NCI-H2227 (cell line): ENCODE data around the gene CORO7.
"Not testable (repeated sequence)": the region's sequence is repeated elsewhere in the genome, so short reads cannot be mapped to it uniquely, and the experiment has no call there.

Experiments
- DNase-seq: peaks from one replicate; lab custom pipeline; 2025; ENCODE audit not compliant: unreplicated experiment; lab: John Stamatoyannopoulos, UW

CORO7 gene

DNA sequence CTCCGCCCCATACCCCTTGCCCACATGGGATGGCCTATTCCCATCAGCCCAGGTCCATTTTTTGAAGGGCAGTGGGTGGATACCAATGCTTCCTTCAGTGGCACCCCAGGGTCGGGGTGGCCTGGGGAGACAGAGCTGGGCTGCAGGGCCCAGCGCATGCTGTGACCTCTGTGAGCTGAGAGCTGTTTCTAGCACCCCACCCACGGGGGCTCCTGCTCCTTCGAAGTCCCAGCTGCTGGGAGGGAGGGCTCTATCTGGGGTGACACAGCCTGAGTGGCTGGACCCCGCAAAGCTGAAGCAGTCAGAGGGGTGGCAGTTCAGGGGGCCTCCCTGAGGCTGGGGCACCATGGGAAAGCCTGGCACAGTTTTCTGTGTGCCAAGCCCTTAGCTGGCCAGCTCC is 76.0 kb downstream of the CORO7 start:
- DNase-seq = no peak

DNA sequence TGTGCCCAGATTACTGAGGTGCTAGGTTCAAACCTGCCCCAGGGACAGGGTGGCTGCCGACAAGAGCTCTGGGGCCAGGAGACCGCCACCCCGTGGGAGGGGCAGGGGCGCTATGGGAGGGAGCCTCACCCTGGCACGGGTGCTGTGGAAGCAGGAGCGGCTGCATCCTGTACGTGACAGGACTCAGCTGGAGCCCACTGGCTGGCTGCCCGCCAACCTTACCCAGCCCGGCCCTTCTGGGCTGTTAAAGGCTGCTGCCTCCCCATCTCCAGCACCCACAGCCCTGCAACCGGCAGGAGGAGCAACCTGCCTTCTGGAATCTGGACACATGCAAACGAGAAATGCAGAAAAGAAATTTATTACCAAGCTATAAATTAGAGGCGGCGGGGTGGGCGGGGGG is 76.5 kb downstream of the CORO7 start:
- peak; percentile 71 for DNase-seq

DNA sequence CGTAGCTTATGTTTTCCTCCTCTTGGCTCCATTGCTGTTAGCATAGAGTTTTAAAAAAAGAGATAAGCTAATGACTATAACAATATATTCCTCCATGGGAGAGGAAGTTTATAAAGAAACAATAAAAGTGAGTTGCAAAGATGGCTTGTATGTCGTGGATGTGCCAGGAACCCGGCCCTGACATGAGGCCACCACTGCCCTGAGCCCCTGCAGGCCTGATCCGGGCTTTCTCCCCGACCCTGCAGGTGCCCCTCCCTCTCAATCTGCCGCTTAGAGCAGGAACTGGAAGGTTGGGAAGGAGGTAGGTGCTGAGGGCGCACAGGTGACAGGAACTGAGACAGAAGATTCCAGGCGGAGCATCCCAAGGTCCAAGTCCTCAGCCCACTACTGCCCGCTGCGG is 76.9 kb downstream of the CORO7 start:
- no peak for DNase-seq

DNA sequence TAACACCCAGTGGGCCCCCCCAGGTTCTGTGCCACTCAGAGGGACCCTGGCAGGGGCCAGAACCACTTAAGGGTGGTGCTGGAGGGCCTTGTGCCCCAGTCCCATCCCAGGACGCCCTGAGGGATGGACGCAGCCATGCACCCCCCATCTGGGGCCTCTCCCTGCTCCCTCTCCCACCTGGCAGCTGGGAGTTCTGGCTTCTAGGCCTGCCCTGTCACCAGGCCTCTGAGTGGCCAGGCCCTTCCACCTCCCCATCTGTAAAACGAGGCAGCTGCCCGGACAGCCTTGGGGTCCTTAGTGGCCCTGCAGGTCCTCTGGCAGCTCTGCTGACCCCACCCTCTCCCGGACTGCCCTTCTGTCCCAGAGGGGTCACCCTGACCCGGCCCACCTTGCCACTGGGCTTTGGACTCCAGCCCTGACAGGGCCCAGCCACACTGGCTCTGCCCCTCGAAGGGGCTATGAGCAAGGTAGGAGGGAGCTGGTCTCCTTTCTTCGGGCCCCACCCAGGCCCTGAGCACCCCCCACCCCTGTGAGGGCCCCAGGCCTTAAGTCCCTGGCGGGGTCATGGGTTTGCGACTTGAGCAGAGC is 77.6 kb downstream of the CORO7 start:
- DNase-seq = no peak

DNA sequence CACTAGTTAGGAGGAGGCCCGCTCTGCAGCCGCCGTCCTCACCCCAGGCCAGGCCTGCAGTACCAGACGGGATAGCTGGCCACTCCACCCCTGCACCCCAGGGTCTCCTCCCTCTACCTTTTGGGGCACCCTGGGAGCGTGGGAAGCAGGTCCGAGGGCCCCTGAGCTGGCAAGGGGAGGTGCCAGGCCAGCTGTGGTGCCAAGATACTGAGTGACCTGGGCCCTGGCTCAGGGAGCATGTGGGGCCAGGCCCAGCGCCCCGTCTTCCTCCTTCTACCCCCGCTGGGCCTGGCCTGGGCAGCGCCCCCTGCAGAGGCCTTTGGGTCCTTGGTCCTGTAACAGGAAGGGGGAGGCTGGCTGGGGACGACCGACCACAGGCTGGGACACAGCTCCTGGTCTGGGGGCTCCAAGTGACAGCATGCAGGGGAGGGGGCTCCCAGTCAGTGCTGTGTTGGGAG is 78.2 kb downstream of the CORO7 start:
- no peak for DNase-seq

- no peak for DNase-seq
Observed at GRCh38 chr16:4337540-4338088, 78.8 kb downstream of the CORO7 start.

GRCh38 chr16:4336701-4337539 is 79.5 kb downstream of the CORO7 start:
- DNase-seq = no peak

DNA sequence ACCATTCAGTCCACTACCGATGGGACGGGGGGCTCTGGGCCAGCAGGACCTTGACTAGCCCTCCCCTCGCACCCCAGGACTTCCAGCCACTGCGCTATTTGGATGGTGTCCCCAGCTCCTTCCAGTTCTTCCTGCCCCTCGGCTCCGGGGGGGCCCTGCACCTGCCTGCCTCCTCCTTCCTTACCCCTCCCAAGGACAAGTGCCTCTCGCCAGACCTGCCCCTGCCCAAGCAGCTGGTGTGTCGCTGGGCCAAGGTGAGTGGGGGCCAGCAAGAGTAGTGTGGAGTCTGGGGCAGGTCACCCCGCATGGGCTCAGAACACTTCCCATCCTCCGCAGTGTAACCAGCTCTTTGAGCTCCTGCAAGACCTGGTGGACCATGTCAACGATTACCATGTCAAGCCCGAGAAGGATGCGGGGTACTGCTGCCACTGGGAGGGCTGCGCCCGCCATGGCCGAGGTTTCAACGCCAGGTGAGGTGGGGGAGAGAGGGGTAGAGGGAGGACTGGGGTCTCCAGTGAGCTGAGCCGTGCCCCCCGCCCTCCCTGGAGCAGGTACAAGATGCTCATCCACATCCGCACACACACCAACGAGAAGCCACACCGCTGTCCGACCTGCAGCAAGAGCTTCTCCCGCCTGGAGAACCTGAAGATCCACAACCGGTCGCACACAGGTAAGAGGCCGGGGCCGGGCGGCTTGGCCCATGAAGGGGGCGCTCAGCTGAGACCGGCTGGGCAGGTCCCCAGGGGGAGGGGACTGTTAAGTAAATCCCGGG is 81.5 kb downstream of the CORO7 start:
- no peak for DNase-seq

DNA sequence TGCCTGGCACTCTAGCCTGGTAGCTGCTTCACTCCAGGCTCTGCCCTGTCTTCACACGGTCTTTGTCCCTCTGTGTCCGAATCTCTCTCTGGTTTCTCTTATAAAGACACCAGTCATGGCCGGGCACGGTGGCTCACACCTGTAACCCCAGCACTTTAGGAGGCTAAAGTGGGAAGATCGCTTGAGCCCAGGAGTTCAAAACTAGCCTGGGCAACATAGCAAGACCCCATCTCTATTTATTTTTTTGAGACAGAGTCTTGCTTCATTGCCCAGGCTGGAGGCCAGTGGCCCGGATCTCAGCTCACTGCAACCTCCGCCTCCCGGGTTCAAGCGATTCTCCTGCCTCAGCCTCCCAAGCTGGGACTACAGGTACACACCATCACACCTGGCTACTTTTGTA is 82.7 kb downstream of the CORO7 start:
- not testable (repeated sequence) for DNase-seq

DNA sequence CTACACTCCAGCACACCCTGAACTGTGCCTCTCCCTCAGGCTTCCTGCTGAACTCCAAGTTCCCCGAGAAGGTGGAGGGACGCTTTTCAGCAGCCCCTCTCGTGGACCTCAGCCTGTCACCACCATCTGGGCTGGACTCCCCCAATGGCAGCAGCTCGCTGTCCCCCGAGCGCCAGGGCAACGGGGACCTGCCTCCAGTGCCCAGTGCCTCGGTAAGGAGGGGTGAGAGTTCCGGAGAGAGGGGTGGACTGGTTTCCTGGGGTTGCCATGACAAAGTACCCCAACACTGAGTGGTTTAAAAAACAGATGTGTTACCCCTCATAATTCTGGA is 83.1 kb downstream of the CORO7 start:
- DNase-seq = no peak

- no peak for DNase-seq
Observed at GRCh38 chr16:4332623-4333307, 83.6 kb downstream of the CORO7 start.

GRCh38 chr16:4332083-4332482 is 84.3 kb downstream of the CORO7 start:
- DNase-seq = no peak

DNA sequence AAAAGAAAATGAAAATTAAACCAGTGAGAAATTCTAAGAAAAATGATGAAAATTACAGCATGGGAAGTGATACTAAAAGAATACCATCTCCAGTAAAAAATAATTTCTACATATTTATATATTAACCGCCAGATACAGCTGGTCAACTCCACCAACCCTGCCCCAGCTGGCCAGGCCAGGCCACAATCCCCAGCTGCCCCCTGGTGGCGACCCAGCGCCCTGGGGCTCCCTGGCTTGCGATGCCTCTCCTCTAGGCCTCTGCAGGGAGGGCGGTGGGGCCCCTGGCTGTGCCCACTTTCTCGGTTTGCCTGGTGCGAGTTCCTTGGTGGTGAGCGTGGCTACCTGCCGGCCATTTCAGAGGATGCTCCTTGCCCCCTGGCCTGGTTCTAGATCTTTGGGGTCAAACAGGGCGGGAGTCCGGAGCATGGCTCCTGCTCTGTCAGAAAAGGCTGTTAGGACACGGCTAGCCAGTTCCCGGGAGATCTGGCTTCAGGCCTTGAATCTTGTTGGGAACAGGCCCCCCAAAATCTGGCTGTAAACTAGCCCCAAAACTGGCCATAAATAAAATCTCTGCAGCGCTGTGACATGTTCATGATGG is 86.0 kb downstream of the CORO7 start:
- peak; percentile 35 for DNase-seq

DNA sequence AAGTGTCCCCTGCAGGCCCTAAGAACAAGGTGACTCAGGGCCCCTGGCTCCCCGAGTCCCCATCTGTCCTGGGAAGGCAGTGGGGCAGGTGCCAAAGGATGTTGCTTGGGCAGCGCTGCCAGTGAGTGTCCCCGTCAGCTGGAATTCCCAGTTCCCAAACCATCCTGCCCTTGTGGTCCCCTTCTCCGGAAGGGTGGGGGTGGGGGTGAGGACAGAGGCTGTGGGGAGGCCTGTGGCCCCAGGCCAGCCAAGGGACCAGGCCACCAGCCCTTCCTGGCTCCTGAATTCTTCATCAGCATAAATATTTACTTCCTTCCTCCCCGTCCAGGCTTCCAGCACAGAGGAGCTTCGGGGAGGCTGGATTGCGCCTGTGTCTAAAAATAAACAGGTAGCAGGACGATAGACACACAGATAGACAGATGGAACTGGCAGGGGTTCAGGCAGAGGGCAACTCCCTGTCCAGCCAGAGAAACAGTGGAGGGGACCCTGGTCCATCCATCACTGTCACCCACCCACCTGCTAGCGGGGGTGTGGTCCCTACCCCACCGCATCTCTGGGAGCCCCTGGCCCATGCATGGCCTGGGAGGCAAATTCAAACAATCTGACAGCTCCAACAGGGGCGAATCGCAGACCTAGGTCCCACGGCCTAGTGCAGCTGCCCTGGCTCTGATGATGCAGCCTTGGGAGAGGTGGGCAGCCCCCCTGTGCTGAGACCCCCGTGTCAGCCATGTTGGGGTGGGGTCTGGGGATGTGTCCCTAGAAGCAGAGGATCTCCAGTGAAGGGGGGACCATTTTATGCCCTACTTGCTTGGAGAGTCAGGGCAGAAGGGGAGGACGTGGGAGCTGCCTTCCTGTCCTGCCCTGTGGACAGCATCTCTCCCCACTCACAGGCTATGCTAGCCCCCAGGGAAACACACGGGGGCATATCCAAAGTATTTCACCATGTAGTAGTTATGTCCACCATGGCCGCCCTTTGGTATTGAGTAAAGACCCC is 87.3 kb downstream of the CORO7 start:
- DNase-seq = no peak

DNA sequence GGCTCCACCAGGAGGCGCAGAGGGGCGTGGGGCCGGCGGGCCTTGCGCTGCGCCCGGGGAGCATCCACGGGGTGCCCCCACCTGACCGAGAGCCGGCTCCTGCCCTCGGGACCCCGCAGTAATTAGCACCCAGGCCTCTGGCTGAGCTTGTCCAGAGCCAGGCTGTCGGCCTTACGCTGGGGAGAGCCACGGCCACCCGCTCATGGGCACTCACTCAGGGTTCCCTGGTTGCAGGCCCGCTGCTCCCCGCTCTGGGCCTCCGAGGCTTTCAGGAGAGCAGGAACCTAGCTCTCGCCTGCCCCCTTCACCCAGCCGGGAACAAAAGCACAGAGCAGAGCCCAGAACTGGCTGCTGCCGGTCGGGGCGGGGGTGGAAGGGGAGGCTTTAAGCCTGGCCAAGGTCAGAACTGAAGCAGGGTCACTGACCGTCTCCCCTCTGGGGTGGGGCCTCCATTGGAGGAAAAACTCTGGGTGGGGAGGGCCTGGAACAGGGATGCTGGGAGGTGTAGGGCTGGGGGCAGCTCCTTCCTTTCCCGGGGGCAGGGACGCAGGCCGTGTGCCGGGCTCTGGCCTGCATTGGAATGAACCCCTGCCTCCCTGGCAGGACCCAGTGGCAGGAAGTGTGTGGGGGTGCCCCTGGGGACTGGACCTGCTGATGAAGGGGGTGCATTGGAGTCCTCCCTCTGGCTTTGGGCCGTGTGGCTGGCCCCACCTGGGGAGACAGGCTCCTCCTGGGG is 88.2 kb downstream of the CORO7 start:
- DNase-seq = peak; percentile 70

DNA sequence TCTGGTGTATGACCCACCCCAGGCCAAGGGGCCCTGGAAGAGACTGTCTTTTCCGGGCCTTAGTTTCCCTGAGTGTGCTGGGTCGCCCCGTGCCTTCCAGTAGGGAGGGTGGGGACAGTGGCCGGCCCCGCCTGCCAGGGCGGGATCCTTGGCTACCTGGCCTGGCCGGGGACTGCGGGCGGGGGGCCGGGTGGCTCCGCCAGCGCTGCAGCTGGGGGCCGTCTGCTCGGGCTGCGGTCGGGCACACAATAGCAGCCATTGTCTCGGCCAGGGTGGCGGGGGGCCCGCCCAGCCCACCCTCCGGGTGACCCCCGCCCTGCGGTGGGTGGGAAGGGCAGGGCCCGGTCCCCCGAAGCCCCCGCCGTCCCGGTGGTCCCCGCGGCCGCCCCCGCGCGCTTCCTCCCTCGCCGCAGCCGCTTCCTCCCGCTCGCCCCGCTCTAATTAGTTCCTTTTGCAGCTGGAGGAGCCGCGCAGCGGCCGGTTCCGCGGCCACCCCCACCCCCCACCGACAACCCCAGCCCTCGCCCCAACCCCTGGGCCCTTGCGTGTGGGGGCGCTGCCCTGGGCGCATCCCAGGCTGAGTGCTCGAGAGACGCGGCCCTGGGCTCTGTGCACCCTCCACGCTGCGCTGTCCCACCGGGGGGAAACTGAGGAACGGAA is 88.9 kb downstream of the CORO7 start:
- no peak for DNase-seq

DNA sequence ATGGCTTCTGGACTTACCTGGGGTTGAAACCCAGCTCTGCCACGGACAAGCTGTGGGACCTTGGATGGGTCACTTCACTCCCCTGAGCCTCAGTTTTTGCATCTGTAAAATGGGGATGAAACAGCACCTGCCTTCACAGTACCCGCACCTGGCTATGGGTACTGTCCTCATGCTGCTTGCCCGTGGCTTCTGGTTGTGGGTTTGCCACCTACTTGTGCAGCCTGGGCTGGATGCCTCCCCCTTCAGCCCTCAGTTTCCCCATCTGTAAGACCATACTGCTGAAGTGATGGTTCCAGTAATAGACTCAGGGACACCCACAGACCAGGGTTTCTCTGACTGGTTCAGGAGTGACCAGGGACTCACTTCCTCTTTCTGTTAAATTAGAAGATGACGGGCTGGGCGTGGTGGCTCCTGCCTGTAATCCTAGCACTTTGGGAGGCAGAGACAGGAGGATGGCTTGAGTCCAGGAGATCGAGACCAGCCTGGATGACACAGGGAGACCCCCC is 91.1 kb downstream of the CORO7 start:
- DNase-seq = no peak
